HCT116 (cell line): Measurements from ENCODE around the gene AMZ1. TPM values are rescaled to one million over a fixed set of nuclear protein-coding genes. Genes with fewer than 3 reads are reported as not detected.
A peak's percentile ranks its signal among the peaks of the same experiment; 100 is the strongest.

ENCODE experiments used
- ATAC-seq: fragments of 200-7000 bp; cut with Tn5 transposase; 2 replicates; pipeline ENCODE4 v1.9.1; 2020; ENCODE audit warnings: mild to moderate bottlenecking, moderate library complexity
- BruUV-seq: library from RNA; stranded (reverse); fragments of 400-500 nt; replicated peaks from 2 replicates; lab custom pipeline; 2021; lab: Mats Ljungman, UMichigan
- CTCF ChIA-PET: fragments of 300-600 bp; sonication (Branson Sonifier 250); formaldehyde crosslinking; loops from one replicate; lab custom pipeline; 2021; ENCODE audit warnings: antibody characterized with exemption; lab: Charles Lee
- POLR2A ChIA-PET: fragments of 300-600, 350-600 bp; sonication (Branson Sonifier 250); formaldehyde crosslinking; loops from one replicate; lab custom pipeline; 2021; ENCODE audit warnings: antibody characterized with exemption; lab: Charles Lee
- RAD21 ChIA-PET, 2 experiments: fragments of 300-600 bp; sonication (Branson Sonifier 250); formaldehyde crosslinking; loops; one replicate each; lab custom pipeline; 2023; ENCODE audit warnings: low total read pairs in 2 of 2; ENCODE audit not compliant: uncharacterized antibody in 2 of 2, unreplicated experiment in 2 of 2, low non-redundant PET in 1 of 2; lab: Charles Lee
- DNase-seq: peaks from one replicate; pipeline ENCODE4 v3.0.0-alpha.2; 2010; ENCODE audit warnings: low read depth, low spot score
- H2AFZ ChIP-seq: fragments of 200-600 bp; shearing (Covaris generic), sonication (generic); 2 replicates; pipeline ENCODE4 v1.6.1; 2017; ENCODE audit warnings: low read depth, mixed run types, mixed read lengths, antibody characterized with exemption, low read length; ENCODE audit not compliant: poor library complexity, severe bottlenecking
- H3K27ac ChIP-seq: 2 replicates; pipeline ENCODE4 v1.5.1; 2012; ENCODE audit warnings: low read depth, low read length
- H3K27me3 ChIP-seq: fragments of 200-600 bp; sonication (generic); 2 replicates; pipeline ENCODE4 v1.6.1; 2016; ENCODE audit warnings: mixed run types, low read length, mixed read lengths; ENCODE audit not compliant: insufficient read depth
- H3K36me3 ChIP-seq, 2 experiments: fragments of 200-500 bp in 1 of 2; fragments of 200-600 bp in 1 of 2; sonication (Bioruptor generic) in 1 of 2; sonication (generic) in 1 of 2; 2 replicates each; pipeline versions ENCODE4 v1.5.1 to v1.6.1; 2014 to 2016; ENCODE audit warnings: low read length in 2 of 2, inconsistent platforms in 1 of 2, mixed read lengths in 1 of 2, mixed run types in 1 of 2; ENCODE audit not compliant: insufficient read depth in 2 of 2, control insufficient read depth in 1 of 2
- H3K4me1 ChIP-seq, 2 experiments: fragments of 200-600 bp in 1 of 2; sonication (generic) in 1 of 2; 2 replicates each; pipeline versions ENCODE4 v1.5.1 to v1.6.1; 2012 to 2017; ENCODE audit warnings: low read length in 2 of 2, inconsistent platforms in 1 of 2, mild to moderate bottlenecking in 1 of 2, mixed read lengths in 1 of 2, mixed run types in 1 of 2, moderate library complexity in 1 of 2; ENCODE audit not compliant: insufficient read depth in 2 of 2, control insufficient read depth in 1 of 2
- H3K4me2 ChIP-seq: fragments of 200-600 bp; sonication (generic); 2 replicates; pipeline ENCODE4 v1.6.1; 2017; ENCODE audit warnings: mixed run types, low read length, mixed read lengths
- H3K4me3 ChIP-seq, 2 experiments: fragments of 200-600 bp in 1 of 2; sonication (generic) in 1 of 2; replicated peaks in 1 of 2; 2 replicates each; pipeline ENCODE4 v1.5.1; 2011 to 2016; ENCODE audit warnings: low read length in 2 of 2, control low read depth in 1 of 2, low read depth in 1 of 2, mild to moderate bottlenecking in 1 of 2, mixed read lengths in 1 of 2, mixed run types in 1 of 2
- H3K79me2 ChIP-seq: fragments of 200-600 bp; sonication (generic); 2 replicates; pipeline ENCODE4 v1.6.1; 2017; ENCODE audit warnings: mild to moderate bottlenecking, mixed run types, low read length, moderate library complexity, mixed read lengths; ENCODE audit not compliant: insufficient read depth
- H3K9ac ChIP-seq: fragments of 200-600 bp; sonication (generic); 2 replicates; pipeline ENCODE4 v1.6.1; 2016; ENCODE audit warnings: low read length, mixed read lengths
- H3K9me2 ChIP-seq: fragments of 200-600 bp; sonication (generic), shearing (Covaris generic); 2 replicates; pipeline ENCODE4 v1.6.1; 2017; ENCODE audit warnings: mixed run types, mild to moderate bottlenecking, moderate library complexity; ENCODE audit not compliant: insufficient read depth
- H3K9me3 ChIP-seq, 2 experiments: fragments of 200-500 bp in 1 of 2; fragments of 200-600 bp in 1 of 2; sonication (Bioruptor generic) in 1 of 2; sonication (generic) in 1 of 2; 2 replicates each; pipeline ENCODE4 v1.6.1; 2014 to 2017; ENCODE audit warnings: low read length in 2 of 2, mixed read lengths in 2 of 2, inconsistent platforms in 1 of 2, low read depth in 1 of 2, mild to moderate bottlenecking in 1 of 2, mixed run types in 1 of 2, moderate library complexity in 1 of 2; ENCODE audit not compliant: control insufficient read depth in 1 of 2, insufficient read depth in 1 of 2
- H4K20me1 ChIP-seq: fragments of 200-600 bp; sonication (generic), shearing (Covaris generic); 2 replicates; pipeline ENCODE4 v1.6.1; 2017; ENCODE audit warnings: mixed run types, mild to moderate bottlenecking, moderate library complexity; ENCODE audit not compliant: insufficient read depth
- ATF3 ChIP-seq: IDR thresholded peaks from 2 replicates; pipeline ENCODE4 v1.6.1; 2012
- CEBPB ChIP-seq: IDR thresholded peaks from 2 replicates; pipeline ENCODE4 v1.6.1; 2012; ENCODE audit warnings: low read depth
- CTCF ChIP-seq, 3 experiments: fragments of 200-600 bp in 1 of 3; sonication (generic) in 1 of 3; IDR thresholded peaks in 2 of 3; conservative IDR thresholded peaks in 1 of 3; 2 replicates each; pipeline ENCODE4 v1.5.1; 2012 to 2017; ENCODE audit warnings: low read depth in 2 of 3, low read length in 2 of 3, antibody characterized with exemption in 1 of 3, borderline replicate concordance in 1 of 3, control low read depth in 1 of 3, mild to moderate bottlenecking in 1 of 3, mixed read lengths in 1 of 3, mixed run types in 1 of 3, moderate library complexity in 1 of 3; ENCODE audit not compliant: insufficient read depth in 1 of 3
- EGR1 ChIP-seq: IDR thresholded peaks from 2 replicates; pipeline ENCODE4 v1.6.1; 2012; ENCODE audit warnings: low read depth
- FOSL1 ChIP-seq: IDR thresholded peaks from 2 replicates; pipeline ENCODE4 v1.6.1; 2012; ENCODE audit warnings: low read depth
- JUND ChIP-seq: IDR thresholded peaks from 2 replicates; pipeline ENCODE4 v1.6.1; 2012
- POLR2A ChIP-seq: IDR thresholded peaks from 2 replicates; pipeline ENCODE4 v1.7.0; 2011; ENCODE audit warnings: borderline replicate concordance; ENCODE audit not compliant: insufficient read depth, insufficient read length; ENCODE audit errors: extremely low read depth
- RAD21 ChIP-seq: IDR thresholded peaks from 2 replicates; pipeline ENCODE4 v1.6.1; 2012; ENCODE audit warnings: low read depth, mild to moderate bottlenecking
- SIN3A ChIP-seq: IDR thresholded peaks from 2 replicates; pipeline ENCODE4 v1.6.1; 2012; ENCODE audit warnings: low read depth
- SRF ChIP-seq: IDR thresholded peaks from 2 replicates; pipeline ENCODE4 v1.6.1; 2012; ENCODE audit warnings: low read depth
- ZFX ChIP-seq: fragments of 450-650 bp; IDR thresholded peaks from 2 replicates; pipeline ENCODE4 v1.6.1; 2017
- intact Hi-C: fragments of 100-400 bp; cut with micrococcal nuclease; formaldehyde crosslinking; loops from 2 replicates; pipeline ENCODE4 v1.10.0; 2022
- total RNA-seq: library from RNA; stranded (reverse); gene quantifications from one replicate; pipeline ENCODE4 v1.2.1, GENCODE V29; 2021; ENCODE audit not compliant: unreplicated experiment

Gene AMZ1
- total RNA-seq, 1 experiment from 2014 or later, result not detected

- no peak overlapping the region for H3K9ac ChIP-seq
- H3K9me3 ChIP-seq, result no peaks in the 10 kb centered on the region
- BruUV-seq, result no TSS peak
- H3K4me1 ChIP-seq, result peaks cover 6 to 14% of the 10 kb centered on the region in 2 experiments
- DNase-seq (no peak), ATAC-seq (no peak)
- intact Hi-C loops, result no loop called here
- H3K27ac ChIP-seq, result no peak overlapping the region
- no peaks in the 10 kb centered on the region for H3K79me2 ChIP-seq
- H3K4me3 ChIP-seq, result no peak overlapping the region
- ChIA-PET RAD21 (no interaction called here), CTCF (interaction anchor here (0.6 kb wide), 1 partner anchor 94 kb away, joined by 3 read pairs; no protein-coding TSS in a partner anchor), POLR2A (no interaction called here)
- H2AFZ ChIP-seq, result no peak overlapping the region
- no peaks in the 10 kb centered on the region; a peak in 1 of 4 replicates for H3K36me3 ChIP-seq
- no peaks in the 10 kb centered on the region for H3K27me3 ChIP-seq
- no peaks in the 10 kb centered on the region for H3K9me2 ChIP-seq
- H3K4me2 ChIP-seq, result no peak overlapping the region
- TF ChIP-seq CTCF (IDR thresholded peaks at IDR 0.05 in 2 of 3, conservative IDR thresholded peaks at IDR 0.05 in 1 of 3; ENCODE audit: borderline replicate concordance in 1 of 3, insufficient read depth in 1 of 3, low read depth in 2 of 3, low read length in 2 of 3), result no peak
- no peak for TF ChIP-seq SIN3A
- TF ChIP-seq EGR1, result no peak
- no peak for TF ChIP-seq JUND
- no peak for TF ChIP-seq RAD21
- no peak for TF ChIP-seq ATF3
- no peak for TF ChIP-seq SRF
- TF ChIP-seq ZFX, result no peak
- no peak for TF ChIP-seq FOSL1
- TF ChIP-seq CEBPB, result no peak
- no peaks in the 10 kb centered on the region for H4K20me1 ChIP-seq
Observed at GRCh38 chr7:2650451-2650850, 37.6 kb upstream of the AMZ1 start.

GRCh38 chr7:2651336-2651735 lies 36.7 kb upstream of the AMZ1 start:
- RAD21 ChIA-PET, result no interaction called here
- no peak overlapping the region for H2AFZ ChIP-seq
- no peak for TF ChIP-seq POLR2A
- peak in 2 of 3 experiments; percentile 23; a peak in 2 of 6 replicates for TF ChIP-seq CTCF (IDR thresholded peaks at IDR 0.05 in 2 of 3, conservative IDR thresholded peaks at IDR 0.05 in 1 of 3; ENCODE audit: borderline replicate concordance in 1 of 3, insufficient read depth in 1 of 3, low read depth in 2 of 3, low read length in 2 of 3)
- no peaks in the 10 kb centered on the region for H3K79me2 ChIP-seq
- H3K9ac ChIP-seq, result no peak overlapping the region
- no peaks in the 10 kb centered on the region for H4K20me1 ChIP-seq
- no peaks in the 10 kb centered on the region for H3K9me3 ChIP-seq
- peaks cover 4 to 11% of the 10 kb centered on the region in 2 experiments for H3K4me1 ChIP-seq
- intact Hi-C loops, result no loop called here
- no peaks in the 10 kb centered on the region for H3K9me2 ChIP-seq
- H3K27me3 ChIP-seq, result no peaks in the 10 kb centered on the region
- DNase-seq, result no peak
- H3K4me2 ChIP-seq, result no peak overlapping the region
- POLR2A ChIA-PET, result no interaction called here
- CTCF ChIA-PET, result no interaction called here
- BruUV-seq, result no TSS peak
- H3K27ac ChIP-seq, result no peak overlapping the region
- no peak overlapping the region for H3K4me3 ChIP-seq
- no peaks in the 10 kb centered on the region; a peak in 1 of 4 replicates for H3K36me3 ChIP-seq
- ATAC-seq, result peak; percentile 32; the same call in 1 of the 2 replicates
